22Rv1 (cell line): ENCODE results near the gene SCNN1A.

Experiments
- H3K27ac ChIP-seq: fragments of 450-650 bp; 2 replicates; pipeline ENCODE4 v1.5.1; 2017
- CTCF ChIP-seq: fragments of 450-650 bp; IDR thresholded peaks from 2 replicates; pipeline ENCODE4 v1.5.1; 2017; ENCODE audit warnings: mild to moderate bottlenecking
- ZFX ChIP-seq: fragments of 450-650 bp; IDR thresholded peaks from 2 replicates; pipeline ENCODE4 v1.6.1; 2017; ENCODE audit warnings: antibody characterized with exemption, borderline replicate concordance

SCNN1A gene

GRCh38 chr12:6352193-6353173, 22.9 kb downstream of the SCNN1A start:
- no peak for TF ChIP-seq CTCF
- no peak for TF ChIP-seq ZFX
- H3K27ac ChIP-seq = no peak overlapping the region

DNA sequence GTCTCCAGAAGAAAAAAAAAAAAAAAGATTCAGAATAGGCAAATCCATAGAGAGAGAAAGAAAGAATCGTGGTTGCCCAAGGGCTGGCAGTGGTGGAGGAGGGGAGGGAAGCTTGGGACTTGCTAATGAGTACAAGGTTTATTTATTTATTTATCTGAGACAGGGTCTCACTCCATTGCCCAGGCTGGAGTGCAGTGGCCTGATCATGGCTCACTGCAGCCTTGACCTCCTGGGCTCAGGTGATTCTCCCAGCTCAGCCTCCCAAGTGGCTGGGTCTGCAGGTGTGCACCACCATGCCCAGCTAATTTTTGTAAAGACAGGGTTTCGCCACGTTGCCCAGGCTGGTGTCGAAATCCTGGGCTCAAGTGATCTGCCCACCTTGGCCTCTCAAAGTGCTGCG, 23.7 kb downstream of the SCNN1A start:
- H3K27ac ChIP-seq = no peak overlapping the region

DNA sequence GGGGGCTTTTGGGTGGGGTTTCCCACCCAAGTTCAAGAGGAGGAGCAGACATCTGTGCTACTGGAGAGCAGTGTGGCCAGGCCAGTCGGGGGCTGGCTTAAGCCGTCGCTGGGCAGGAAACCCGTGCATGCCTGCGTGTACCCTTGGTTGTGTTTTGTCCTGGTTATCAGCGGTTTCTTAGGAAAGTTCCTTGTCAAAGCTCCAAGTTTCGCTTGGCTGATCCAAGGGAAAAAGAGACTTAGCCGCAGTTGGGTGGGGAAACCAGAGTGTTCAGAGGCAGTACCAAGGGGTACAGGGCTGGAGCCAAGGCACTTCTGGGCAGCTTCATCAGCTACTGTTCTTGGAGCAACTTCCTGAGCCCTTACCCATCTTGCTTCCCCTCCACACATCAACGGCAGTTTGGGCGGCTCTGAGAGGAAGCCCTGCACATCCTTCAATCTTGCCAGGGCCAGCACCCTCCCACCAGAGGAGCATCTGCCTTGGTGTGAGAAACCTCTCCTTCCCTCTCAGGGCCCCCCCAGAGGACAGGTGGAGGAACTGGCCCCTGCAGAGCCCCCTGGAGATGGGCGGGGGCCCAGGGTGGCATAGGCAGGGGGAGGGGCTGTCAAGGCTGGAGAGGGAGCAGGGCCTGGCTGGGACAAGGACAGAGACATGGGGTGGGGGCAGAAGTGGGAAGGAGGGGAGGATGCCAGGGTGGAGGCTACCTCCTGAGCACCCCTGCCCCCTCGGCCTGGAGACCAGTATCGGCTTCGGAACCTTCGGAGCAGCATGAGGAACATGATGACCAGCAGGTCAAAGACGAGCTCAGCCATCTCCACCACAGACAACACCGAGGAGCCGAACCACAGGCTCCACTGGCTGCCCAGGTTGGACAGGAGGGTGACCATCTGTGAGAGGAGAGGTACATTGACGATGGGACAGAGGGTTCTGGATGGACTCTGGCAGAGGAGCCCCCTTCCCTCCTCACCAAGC, 27.7 kb downstream of the SCNN1A start:
- H3K27ac ChIP-seq = no peak overlapping the region
- TF ChIP-seq CTCF (no peak), ZFX (no peak)

More for the DNA sequence above, 23.7 kb downstream of the SCNN1A start:
- TF ChIP-seq ZFX (no peak), CTCF (no peak)

- TF ChIP-seq ZFX = no peak
- no peak for TF ChIP-seq CTCF
- no peak overlapping the region for H3K27ac ChIP-seq
These were observed 28.4 kb downstream of the SCNN1A start for GRCh38 chr12:6346942-6347341.

DNA sequence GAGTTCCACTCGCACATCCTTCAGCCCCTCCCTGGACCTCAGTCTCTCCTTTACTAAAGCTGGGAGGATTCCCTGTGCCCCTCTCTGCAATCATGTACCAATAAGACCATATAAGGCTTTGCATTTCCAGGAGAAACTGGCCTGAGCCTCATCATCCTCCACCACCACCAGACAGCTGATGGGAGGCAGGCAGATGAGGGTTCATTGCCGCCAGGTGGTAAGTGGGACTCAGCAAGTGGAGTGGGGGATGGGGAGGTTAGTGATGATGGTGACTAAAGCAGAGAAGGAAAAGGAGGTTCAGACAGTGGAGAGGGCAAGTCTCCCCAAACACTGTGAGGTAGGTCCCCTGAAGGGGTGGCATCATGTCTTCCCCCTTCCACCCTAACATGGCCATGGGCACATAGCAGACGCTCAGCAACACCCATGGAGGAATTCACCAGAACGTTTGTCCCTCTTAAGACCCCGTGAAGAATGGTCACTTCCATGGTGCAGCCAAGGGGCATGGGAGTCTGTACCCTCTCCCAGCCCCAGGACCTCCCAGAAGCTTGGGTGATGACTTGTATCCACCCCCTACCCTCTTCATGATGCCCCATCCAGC, 29.0 kb downstream of the SCNN1A start:
- H3K27ac ChIP-seq = no peak overlapping the region
- TF ChIP-seq ZFX (no peak), CTCF (no peak)

- H3K27ac ChIP-seq = 0 out of 2 replicates have a peak overlapping the region, but pooled peaks have one; percentile 12
- no peak for TF ChIP-seq CTCF
- TF ChIP-seq ZFX = no peak
These were observed 29.9 kb downstream of the SCNN1A start for GRCh38 chr12:6345319-6346091.

- 0 out of 2 replicates have a peak overlapping the region, but pooled peaks have one; percentile 12 for H3K27ac ChIP-seq
These were observed 31.2 kb downstream of the SCNN1A start for GRCh38 chr12:6344101-6344660.
